ENCODE data around the gene LRPPRC.

The LRPPRC gene

DNA sequence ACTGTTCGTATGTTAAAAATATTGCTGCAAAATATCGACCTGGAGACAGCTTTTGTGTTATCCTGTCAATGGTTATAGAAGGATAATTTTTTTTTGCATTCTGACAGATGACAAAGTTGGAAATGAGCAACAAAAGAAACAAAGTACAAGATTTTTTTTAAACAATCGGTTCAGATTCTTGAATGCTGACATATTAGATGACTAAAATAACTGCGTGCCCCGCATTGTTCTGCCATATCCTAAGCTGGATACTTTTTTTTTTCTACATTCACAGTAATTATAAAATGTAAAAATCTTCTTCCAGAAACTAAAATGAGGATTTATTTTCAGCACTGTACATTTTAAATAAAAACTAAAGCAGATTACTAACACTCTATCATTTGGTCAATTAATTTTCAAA is 89.9 kb downstream of the LRPPRC start:
- no peak for DNase-seq (ENCODE audit: low read depth)
- H3K4me3 ChIP-seq (ENCODE audit: control insufficient read depth, low read depth, low read length), result no peak overlapping the region
- TF ChIP-seq, protein P1, sequence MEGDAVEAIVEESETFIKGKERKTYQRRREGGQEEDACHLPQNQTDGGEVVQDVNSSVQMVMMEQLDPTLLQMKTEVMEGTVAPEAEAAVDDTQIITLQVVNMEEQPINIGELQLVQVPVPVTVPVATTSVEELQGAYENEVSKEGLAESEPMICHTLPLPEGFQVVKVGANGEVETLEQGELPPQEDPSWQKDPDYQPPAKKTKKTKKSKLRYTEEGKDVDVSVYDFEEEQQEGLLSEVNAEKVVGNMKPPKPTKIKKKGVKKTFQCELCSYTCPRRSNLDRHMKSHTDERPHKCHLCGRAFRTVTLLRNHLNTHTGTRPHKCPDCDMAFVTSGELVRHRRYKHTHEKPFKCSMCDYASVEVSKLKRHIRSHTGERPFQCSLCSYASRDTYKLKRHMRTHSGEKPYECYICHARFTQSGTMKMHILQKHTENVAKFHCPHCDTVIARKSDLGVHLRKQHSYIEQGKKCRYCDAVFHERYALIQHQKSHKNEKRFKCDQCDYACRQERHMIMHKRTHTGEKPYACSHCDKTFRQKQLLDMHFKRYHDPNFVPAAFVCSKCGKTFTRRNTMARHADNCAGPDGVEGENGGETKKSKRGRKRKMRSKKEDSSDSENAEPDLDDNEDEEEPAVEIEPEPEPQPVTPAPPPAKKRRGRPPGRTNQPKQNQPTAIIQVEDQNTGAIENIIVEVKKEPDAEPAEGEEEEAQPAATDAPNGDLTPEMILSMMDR (IDR thresholded peaks at IDR 0.05; ENCODE audit: control insufficient read depth, insufficient read depth, low read depth, low read length, missing control alignments), result no peak

DNA sequence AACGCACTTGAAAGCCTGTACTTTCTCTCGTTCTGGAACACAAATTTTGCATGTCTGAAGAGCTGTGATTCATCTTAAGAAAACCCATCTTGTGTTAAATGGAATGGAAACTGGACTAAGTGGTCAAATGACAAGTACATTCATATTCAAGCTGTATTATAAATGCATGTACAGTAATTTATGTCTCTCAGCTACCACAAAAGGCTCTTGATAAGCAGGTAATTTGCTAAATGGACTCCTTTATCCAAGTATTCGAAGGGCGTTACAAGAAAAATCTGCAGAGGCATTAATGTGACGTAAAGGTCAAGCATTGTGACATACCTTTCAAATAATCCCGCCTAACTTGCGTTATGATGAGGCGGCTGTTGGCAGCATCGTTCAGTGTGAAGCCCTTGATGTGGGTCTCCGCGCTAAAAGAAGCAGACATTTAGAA is 90.4 kb downstream of the LRPPRC start:
- H3K4me3 ChIP-seq (ENCODE audit: control insufficient read depth, low read depth, low read length), result no peak overlapping the region
- no peak for DNase-seq (ENCODE audit: low read depth)
- TF ChIP-seq, protein P1 (IDR thresholded peaks at IDR 0.05; ENCODE audit: control insufficient read depth, insufficient read depth, low read depth, low read length, missing control alignments), result no peak

DNA sequence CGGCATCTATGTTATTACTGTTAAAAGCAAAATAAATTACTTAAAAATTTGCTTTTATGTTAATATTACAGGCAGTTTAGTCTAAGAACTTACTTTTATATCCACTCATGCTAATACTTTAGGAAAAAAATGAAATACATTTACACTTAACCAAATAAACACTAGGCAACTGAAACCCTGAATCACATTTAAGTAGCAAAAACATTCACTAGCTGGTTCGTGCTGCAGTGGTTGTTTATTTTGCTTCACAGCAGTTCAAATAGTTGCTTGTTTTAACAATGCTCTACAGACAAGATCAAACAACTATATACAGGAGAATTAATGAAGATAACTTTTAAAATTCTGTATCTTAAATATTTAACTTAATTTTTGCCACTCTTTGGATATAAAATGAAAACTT is 96.2 kb downstream of the LRPPRC start:
- H3K4me3 ChIP-seq (ENCODE audit: control insufficient read depth, low read depth, low read length), result no peak overlapping the region
- no peak for DNase-seq (ENCODE audit: low read depth)
- TF ChIP-seq, protein P1 (IDR thresholded peaks at IDR 0.05; ENCODE audit: control insufficient read depth, insufficient read depth, low read depth, low read length, missing control alignments), result no peak

DNA sequence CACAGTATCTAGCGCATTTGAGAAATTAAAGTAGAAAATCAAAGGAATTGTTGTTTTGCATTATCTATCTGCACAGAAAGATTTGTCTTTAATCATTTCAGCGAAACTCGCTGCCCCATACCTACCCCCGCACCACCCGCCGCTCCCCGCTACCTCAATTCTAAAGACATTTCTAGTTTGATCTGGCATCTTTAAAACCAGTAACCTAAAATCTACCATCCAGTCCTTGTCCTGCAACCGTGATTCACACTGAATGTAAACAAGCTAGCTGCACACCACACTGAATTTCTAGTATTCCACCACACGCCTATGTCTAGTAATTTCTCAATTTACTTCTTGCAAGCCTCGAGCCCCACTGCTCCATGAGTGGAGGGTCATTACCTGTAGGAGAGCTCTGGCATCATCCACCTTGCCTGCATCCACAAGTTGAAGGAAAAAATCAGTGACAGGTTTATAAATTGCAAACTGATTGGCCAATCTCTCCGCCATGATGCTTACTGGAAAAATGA is 96.9 kb downstream of the LRPPRC start:
- DNase-seq (ENCODE audit: low read depth), result no peak
- no peak overlapping the region for H3K4me3 ChIP-seq (ENCODE audit: control insufficient read depth, low read depth, low read length)
- TF ChIP-seq, protein P1 (IDR thresholded peaks at IDR 0.05; ENCODE audit: control insufficient read depth, insufficient read depth, low read depth, low read length, missing control alignments), result no peak

DNA sequence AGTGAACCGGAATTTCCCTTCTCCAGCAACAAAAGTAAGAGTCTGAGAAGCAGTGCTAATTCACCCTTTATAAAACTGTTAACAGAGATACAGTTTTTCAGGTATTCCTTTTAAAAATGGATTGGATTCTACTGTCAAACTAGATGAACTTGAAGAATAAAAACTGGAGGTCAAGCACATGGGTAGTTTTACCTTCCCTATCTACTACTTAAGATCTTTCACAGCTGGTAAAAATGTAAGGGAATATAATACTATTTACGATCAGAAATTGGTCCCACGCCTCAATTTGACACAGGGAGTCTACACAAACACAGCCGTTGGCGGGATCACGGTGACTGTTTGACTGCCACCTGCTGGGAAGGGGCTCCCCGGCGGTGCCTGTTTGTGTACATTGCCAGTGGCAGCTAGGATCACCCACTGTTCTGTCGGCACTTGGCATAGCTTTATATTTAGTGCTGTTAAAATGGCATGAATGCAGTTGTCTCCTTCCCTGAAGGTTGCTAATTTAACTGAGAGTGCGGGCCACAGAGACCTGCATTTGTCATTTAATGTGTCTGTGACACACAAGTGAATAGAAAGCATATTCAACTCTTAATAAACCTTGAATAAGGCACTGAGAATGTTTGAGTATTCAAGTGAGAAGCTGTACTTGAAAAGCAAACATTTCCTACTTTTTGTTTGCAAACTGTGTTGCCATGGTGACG is 97.5 kb downstream of the LRPPRC start:
- no peak for DNase-seq (ENCODE audit: low read depth)
- TF ChIP-seq, protein P1 (IDR thresholded peaks at IDR 0.05; ENCODE audit: control insufficient read depth, insufficient read depth, low read depth, low read length, missing control alignments), result peak; percentile 31
- H3K4me3 ChIP-seq (ENCODE audit: control insufficient read depth, low read depth, low read length), result no peak overlapping the region

DNA sequence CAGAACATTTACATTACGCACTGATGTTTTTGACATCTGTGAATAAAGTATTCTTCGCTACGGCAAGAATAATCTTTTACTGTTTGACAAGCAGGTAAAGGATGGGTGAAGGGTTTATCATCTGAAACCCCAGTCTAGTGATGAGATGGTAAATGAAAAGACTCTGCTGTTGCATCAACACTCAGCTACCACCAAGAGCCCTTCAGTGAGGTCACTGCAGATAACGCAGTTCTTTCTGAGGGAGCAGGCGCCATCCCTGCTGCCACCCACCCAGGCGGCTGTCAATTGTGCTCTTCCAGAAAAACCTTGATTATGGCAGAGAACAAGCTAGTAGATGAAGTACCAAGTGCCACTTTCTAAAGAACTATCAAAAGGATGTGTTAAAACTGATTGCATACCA is 98.3 kb downstream of the LRPPRC start:
- no peak for DNase-seq (ENCODE audit: low read depth)
- H3K4me3 ChIP-seq (ENCODE audit: control insufficient read depth, low read depth, low read length), result no peak overlapping the region
- TF ChIP-seq, protein P1 (IDR thresholded peaks at IDR 0.05; ENCODE audit: control insufficient read depth, insufficient read depth, low read depth, low read length, missing control alignments), result no peak

Measured in AG09309 (cell line).